ENCODE measurements around the gene GPHN.

GPHN gene

DNA sequence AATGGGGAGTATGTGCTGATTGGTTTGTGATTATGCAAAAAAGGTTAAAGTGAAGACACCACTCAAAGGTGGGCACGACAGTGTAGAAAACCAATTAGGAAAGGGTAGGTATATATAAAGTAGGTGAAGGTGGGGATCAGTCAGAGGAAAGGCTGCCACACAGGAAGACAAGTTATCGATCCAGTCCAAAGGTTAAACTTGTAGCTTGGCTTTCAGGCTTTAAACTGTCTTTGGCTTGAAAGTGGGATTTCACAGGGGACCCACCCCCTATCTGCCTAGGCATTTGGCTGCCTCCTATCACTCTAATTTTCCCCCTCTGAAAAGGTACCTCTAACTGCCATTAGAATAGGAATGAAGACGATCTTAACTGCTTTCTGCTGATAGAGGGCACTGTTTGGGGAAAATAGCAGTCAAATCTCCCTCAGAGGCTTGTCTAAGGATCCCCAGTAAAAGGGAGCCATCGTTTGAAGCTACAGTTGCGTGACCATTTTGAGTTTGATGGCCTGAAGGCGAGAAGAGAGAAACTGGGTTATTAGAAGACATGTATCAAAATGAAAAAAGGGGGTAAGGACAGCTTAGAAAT lies 250.2 kb downstream of the GPHN start:
- Histone ChIP-seq H3K4me3 (ENCODE audit: low read depth in 1 of 2, low read length in 1 of 2) (no peak overlapping the region), H3K27ac (no peak overlapping the region), H3K4me1 (ENCODE audit: control insufficient read depth in 1 of 2, insufficient read depth in 1 of 2, low read depth in 1 of 2, low read length in 1 of 2) (no peaks in the 10 kb centered on the region), H3K36me3 (no peaks in the 10 kb centered on the region), H3K27me3 (no peaks in the 10 kb centered on the region), H3K9me3 (no peaks in the 10 kb centered on the region)
- TF ChIP-seq, protein P1, sequence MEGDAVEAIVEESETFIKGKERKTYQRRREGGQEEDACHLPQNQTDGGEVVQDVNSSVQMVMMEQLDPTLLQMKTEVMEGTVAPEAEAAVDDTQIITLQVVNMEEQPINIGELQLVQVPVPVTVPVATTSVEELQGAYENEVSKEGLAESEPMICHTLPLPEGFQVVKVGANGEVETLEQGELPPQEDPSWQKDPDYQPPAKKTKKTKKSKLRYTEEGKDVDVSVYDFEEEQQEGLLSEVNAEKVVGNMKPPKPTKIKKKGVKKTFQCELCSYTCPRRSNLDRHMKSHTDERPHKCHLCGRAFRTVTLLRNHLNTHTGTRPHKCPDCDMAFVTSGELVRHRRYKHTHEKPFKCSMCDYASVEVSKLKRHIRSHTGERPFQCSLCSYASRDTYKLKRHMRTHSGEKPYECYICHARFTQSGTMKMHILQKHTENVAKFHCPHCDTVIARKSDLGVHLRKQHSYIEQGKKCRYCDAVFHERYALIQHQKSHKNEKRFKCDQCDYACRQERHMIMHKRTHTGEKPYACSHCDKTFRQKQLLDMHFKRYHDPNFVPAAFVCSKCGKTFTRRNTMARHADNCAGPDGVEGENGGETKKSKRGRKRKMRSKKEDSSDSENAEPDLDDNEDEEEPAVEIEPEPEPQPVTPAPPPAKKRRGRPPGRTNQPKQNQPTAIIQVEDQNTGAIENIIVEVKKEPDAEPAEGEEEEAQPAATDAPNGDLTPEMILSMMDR (IDR thresholded peaks at IDR 0.05): no peak

DNA sequence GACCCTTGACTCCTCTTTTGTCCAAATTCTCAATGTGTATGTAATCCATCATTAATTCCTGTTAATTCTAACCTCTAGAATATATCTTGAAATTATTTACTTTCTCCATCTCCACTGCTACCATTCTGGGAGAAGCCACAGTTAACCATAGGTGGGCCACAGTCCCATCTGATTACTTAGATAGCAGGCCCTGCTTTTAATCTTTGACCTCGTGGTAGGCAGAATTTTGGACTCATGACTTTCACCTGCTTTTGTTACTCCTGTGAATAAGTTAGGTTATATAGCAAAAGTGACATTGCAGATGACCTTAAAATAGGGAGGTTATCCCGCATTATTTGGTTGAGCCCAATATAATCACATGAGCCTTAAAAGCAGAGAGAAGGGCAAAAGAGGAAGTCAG lies 264.2 kb downstream of the GPHN start:
- H3K4me1 ChIP-seq (ENCODE audit: control insufficient read depth in 1 of 2, insufficient read depth in 1 of 2, low read depth in 1 of 2, low read length in 1 of 2): no peaks in the 10 kb centered on the region

DNA sequence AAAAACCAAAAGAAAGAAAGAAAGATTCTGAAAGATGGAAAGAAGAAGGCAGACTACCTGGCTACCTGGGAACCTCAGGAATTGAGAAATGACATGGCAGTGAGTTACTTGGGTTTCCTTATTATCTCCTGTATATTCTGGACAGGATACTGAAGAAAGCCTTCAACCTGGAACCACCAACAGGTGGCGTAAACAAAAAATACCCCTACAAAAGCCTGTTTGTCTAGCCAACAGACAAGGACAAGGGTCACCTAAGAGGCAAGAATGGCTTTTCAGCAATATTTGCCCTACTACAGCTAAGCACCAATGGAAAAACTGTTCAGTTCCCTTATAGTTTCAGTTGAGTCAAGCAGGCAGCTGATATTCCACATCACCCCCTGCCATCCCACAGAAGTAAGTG lies 274.9 kb downstream of the GPHN start:
- Histone ChIP-seq H3K4me3 (ENCODE audit: low read depth in 1 of 2, low read length in 1 of 2) (no peak overlapping the region), H3K9me3 (no peaks in the 10 kb centered on the region), H3K27ac (no peak overlapping the region), H3K4me1 (ENCODE audit: control insufficient read depth in 1 of 2, insufficient read depth in 1 of 2, low read depth in 1 of 2, low read length in 1 of 2) (no peaks in the 10 kb centered on the region), H3K36me3 (no peaks in the 10 kb centered on the region), H3K27me3 (no peaks in the 10 kb centered on the region)
- TF ChIP-seq, protein P1 (IDR thresholded peaks at IDR 0.05): no peak

More for the DNA sequence above, 264.2 kb downstream of the GPHN start:
- no peak overlapping the region for H3K27ac ChIP-seq
- H3K9me3 ChIP-seq: no peaks in the 10 kb centered on the region
- TF ChIP-seq, protein P1 (IDR thresholded peaks at IDR 0.05): no peak
- H3K36me3 ChIP-seq: no peaks in the 10 kb centered on the region
- H3K27me3 ChIP-seq: no peaks in the 10 kb centered on the region
- no peak overlapping the region for H3K4me3 ChIP-seq (ENCODE audit: low read depth in 1 of 2, low read length in 1 of 2)

DNA sequence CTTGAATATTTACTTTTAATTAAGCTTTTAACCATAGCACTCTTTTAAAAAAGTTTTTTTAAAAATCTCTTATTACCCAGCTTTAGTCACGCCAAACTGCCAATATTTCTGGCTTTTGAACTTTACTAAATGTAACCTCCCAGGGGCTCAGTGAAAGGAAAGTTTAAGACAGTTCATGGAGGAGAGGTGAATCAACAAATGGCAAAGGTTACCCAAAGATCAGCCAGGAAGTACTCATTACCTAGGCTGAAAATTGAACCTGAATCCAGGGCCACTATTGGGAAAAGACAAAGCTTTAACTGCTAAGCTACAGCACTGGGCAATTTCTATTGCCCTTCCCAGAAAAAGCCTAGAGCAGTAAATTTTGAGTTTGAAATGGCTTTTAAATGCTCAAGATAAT lies 282.2 kb downstream of the GPHN start:
- Histone ChIP-seq H3K27ac (no peak overlapping the region), H3K4me1 (ENCODE audit: control insufficient read depth in 1 of 2, insufficient read depth in 1 of 2, low read depth in 1 of 2, low read length in 1 of 2) (no peaks in the 10 kb centered on the region), H3K4me3 (ENCODE audit: low read depth in 1 of 2, low read length in 1 of 2) (no peak overlapping the region), H3K36me3 (no peaks in the 10 kb centered on the region), H3K27me3 (no peaks in the 10 kb centered on the region), H3K9me3 (peaks cover 4% of the 10 kb centered on the region)
- TF ChIP-seq, protein P1 (IDR thresholded peaks at IDR 0.05): no peak

DNA sequence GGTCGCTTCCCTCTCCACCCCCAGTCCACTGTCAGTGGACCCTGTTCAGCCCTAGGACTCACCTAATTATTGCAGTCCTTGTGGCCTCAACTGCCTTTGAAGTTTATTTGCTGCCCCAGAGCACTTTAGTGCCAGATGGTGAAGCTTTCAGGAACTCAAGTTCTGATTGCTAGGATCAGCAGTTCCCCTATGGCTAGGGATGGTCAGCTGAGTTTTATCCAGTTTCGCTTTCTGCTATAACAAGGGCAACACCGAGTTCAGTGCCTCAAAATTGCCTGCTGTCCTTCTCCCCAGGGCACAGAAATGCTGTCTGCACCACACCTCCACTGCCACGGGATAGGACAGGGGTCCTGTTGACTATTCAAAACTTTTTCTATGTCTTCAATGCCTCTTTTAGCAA lies 295.0 kb downstream of the GPHN start:
- Histone ChIP-seq H3K4me1 (ENCODE audit: control insufficient read depth in 1 of 2, insufficient read depth in 1 of 2, low read depth in 1 of 2, low read length in 1 of 2) (no peaks in the 10 kb centered on the region), H3K4me3 (ENCODE audit: low read depth in 1 of 2, low read length in 1 of 2) (no peak overlapping the region), H3K27me3 (no peaks in the 10 kb centered on the region), H3K9me3 (no peaks in the 10 kb centered on the region), H3K27ac (no peak overlapping the region), H3K36me3 (no peaks in the 10 kb centered on the region)
- TF ChIP-seq, protein P1 (IDR thresholded peaks at IDR 0.05): no peak

DNA sequence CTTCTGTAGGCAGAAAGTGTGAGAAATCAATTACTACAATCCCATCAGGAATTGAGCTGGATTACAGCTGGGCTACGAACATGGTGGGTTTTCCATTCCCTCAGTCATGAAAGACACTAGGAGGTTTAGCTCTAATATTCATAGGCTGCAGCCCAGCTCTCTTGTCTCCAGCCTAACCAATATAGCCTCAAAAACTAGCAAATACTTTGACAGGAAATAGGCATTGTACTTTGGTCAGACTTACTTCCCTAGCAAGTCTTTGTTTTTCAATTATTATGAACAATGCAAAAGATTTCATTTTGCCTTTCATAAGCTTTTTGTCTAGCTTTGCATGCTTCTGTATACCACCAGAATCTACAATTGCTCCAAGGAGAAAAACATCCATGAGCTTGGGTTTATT lies 296.2 kb downstream of the GPHN start:
- no peaks in the 10 kb centered on the region for H3K9me3 ChIP-seq
- H3K4me3 ChIP-seq (ENCODE audit: low read depth in 1 of 2, low read length in 1 of 2): no peak overlapping the region
- no peak overlapping the region for H3K27ac ChIP-seq
- H3K27me3 ChIP-seq: no peaks in the 10 kb centered on the region
- TF ChIP-seq, protein P1 (IDR thresholded peaks at IDR 0.05): no peak
- H3K36me3 ChIP-seq: no peaks in the 10 kb centered on the region
- no peaks in the 10 kb centered on the region for H3K4me1 ChIP-seq (ENCODE audit: control insufficient read depth in 1 of 2, insufficient read depth in 1 of 2, low read depth in 1 of 2, low read length in 1 of 2)
